GM19043 (cell line): Measurements from ENCODE around the gene PARD6B.
A peak's percentile ranks its signal among the peaks of the same experiment; 100 is the strongest.
"Not testable (repeated sequence)": the region's sequence is repeated elsewhere in the genome, so short reads cannot be mapped to it uniquely, and the experiment has no call there.

Experiments
- ATAC-seq: cut with Tn5 transposase; IDR thresholded peaks from one replicate; pipeline ENCODE4 v1.9.1; 2021; ENCODE audit warnings: low read depth; ENCODE audit not compliant: unreplicated experiment

Gene PARD6B, protein sequence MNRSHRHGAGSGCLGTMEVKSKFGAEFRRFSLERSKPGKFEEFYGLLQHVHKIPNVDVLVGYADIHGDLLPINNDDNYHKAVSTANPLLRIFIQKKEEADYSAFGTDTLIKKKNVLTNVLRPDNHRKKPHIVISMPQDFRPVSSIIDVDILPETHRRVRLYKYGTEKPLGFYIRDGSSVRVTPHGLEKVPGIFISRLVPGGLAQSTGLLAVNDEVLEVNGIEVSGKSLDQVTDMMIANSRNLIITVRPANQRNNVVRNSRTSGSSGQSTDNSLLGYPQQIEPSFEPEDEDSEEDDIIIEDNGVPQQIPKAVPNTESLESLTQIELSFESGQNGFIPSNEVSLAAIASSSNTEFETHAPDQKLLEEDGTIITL

DNA sequence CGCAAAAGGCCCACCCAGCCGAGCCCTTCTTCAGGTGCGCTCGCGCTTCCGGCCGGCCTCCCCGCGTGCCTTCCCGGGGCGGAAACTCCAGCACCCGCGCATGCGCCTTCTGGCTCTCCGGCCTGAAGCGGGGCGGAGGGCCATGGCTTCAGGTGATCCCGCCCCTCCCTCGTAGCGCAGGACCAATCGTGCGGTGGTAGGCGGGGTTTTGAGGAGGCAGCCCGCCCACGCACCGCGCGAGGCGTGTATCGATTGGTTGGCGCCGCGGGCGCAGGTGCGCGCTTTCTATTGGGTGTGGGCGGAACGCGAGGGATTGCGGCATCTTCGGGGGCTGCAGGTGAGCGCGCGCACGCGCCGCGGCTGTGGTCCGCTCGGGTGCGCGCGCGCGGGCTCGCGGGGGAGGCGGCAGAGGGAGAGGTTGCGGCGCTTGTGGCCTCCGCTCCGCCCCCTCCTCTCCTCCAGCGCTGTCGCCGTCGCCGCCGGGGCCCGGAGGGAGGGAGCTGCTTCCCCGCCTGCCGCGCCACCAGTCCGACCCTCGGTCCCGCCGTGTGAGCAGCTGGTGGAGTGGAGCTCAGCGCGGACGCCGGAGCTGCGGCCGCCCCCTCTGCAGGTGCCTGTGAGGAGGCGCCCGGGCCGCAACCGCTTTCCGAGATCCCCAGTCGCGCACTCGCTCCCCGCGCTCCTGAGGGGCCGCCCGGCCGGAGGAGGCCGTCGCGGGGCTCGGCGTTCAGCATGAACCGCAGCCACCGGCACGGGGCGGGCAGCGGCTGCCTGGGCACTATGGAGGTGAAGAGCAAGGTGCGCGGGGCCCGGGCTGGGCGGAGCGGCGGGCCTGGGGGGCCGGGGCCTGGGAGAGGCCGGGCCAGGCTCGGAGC, at the start of gene PARD6B:
PARD6B (plus strand) TSS at position 526 of the 875 bp plus-strand sequence; CDS start at position 733, 207 bp downstream.
- peak; percentile 83 for ATAC-seq

DNA sequence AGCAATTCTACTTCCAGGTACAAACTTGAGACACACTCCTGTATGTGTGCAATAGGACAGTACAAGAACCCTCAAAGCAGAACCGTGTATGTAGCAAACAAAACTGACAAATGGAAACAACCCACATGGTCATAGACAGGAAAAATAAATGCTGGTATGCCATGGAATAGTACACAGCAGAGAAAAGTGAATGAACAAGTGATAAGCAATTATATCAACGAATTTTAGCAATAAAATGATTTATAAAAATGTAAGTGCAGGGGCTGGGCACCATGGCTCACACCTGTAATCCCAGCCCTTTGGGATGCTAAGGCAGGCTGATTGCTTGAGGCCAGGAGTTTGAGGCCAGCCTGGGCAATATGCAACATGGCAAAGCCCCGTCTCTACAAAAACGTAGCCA, 49.3 kb upstream of the PARD6B start:
- ATAC-seq, result no peak

DNA sequence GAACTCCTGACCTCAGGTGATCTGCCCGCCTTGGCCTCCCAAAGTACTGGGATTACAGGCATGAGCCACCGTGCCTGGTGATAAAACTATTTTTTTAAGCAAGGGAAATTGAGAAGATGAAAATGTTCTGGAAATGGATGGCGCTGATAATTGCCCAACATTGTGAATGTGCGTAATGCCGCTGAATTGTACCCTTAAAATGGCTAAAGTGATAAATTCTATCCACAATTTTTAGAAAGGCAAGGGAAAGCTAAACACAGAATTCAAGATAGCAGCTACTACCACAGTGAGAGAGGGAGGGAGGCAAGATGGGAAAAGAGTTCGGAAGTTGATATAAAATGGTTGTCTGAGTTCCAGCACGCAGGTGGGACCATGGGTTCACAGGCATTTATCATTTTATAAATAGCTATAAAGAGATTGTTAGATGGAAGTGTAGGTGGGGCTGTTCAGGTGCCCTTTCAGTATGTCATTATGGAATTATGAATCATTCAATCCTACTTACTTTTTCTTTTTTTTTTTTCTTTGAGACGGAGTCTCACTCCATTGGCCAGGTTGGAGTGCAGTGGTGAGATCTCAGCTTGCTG, 48.3 kb upstream of the PARD6B start:
- ATAC-seq, result no peak

DNA sequence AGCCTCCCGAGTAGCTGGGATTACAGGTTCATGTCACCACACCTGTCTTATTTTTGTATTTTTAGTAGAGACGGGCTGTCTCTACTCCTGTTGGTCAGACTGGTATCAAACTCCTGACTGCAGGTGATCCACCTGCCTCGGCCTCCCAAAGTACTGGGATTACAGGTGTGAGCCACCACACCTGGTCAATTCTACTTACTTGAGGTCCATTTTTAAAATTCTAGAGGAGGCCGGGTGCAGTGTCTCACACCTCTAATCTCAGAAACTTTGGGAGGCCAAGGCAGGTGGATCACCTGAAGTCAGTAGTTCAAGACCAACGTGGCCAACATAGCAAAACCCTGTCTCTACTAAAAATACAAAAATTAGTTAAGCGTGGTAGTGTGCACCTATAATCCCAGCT, 47.8 kb upstream of the PARD6B start:
- no peak for ATAC-seq

DNA sequence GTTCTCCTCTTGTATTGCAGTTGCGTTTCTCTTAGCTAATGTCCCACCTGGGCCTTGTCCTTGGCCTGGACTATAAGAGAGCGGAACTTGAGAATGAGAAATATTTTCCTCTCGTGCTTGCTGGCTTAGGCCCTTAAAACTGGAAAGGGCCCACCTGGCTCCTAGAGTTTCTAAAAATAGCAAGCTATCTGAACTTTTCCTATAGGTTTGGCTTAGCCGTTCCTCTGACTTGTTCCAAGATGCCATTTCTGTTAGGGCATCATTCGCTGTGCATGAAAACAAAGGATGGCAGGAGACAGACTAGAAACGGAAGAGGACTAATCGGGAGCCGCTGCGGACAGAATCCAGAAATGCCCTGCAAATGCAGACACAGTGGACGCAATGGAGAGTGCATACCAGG, 44.6 kb upstream of the PARD6B start:
- ATAC-seq, result no peak

DNA sequence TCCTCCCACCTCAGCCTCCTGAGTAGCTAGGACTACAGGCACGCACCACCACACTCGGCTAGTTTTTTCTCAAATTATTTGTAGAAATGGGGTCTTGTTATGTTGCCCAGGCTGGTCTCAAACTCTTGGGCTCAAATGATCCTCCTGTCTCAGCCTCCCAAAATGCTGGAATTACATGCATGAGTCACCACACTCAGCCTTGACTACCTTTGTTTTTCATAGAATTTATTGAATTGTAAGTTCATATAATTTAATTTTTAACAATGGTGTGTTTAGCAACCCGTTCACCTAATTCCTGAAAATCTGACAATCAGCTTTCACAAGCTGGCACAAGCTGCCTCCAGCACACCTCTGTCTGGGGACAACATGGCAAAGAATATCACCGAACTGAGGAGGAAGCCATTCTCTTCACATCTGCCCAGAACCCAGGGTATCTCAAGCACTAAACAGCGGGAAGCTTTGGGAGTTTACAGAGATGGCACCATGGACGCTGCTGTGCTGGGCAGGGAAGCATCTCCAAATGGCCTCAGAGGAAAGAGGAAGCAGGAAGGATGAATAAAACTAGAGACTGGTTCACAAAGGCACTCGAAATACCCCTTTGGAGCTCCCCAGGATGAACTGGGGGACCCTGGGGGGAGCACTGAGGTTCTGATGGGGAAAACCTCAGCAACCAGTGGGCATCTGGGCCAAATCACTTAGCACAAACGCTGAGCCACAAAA, 43.0 kb upstream of the PARD6B start:
- ATAC-seq, result no peak

DNA sequence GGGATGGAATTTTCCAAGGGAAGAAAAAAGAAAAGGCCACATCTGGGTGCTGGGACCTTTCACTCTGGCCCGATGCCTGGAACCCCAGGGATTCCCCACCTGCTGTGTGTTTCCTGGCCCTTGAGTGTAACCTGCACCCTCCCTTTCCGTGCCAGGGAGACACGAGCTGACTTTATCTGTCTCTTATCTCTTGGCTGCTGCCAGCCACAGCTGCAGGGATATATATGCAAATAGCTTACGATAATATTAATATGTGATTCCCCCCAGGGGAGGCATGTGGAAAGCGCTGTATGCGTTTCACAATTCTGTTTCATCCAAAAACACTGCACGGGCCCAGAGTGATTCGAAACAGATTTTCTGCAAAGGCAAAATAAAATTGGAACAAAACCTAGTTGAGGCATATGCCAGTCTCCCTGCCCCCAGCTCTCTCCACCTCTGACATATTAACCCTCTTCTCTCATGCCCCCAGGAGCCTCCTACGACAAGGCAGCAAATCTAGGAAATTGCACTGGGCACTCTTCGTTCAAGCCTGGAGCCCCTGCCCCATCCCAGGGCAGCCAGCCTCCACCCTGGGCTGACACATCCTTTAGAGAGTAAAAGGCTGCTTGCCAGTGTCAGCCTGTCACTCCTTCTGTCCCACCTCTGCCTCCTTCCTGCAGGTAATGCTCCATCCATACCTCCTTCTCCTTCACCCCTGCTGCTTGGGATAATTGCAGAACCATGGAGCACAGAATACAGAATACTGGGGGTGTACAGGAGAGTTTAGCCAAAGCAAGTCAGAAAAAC, 41.3 kb upstream of the PARD6B start:
- no peak for ATAC-seq

DNA sequence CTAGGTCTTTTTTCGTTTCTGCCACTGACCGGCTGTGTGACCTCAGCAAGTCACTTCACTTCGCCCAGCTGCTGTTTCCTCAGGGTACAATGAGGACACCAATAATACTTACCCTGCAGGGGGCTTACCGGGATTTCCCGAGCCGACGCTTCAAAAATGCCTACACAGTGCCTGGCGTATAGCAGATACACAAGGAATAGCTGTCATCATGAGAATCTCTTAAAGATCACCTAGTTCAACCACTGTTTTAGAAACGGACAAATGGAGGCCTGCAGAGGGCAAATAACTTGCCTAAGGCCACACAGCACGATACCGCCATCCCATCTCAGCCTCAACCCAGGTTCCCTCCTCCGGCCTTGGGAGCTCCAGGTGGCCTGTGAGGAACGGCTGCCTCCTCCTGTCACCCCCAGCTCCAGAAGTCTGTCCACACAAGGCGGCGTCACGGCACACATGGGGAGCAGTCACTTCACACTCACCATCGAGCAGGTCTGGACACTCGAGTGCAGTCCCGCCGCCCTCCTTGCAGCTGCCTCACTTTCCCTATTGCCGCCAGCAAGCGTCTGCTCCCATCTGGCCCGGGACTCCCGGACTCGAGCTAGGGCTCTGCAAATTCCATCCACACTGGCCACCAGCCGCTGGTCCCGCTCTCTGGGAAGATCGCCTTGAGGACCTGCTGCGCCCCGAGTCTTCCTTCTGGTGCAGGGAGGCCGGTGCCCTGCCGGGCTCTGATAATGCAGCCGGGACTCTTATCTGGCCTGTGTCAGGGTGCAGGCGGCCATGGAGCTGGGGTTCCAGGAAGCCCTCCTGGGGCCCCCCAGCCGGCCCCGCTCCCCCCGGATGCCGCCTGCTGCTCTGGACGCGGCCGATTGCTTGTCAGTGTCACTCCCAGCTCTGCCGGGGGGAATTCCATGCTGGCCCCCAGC, 40.5 kb upstream of the PARD6B start, which contains the start of gene RIPOR3:
RIPOR3 (minus strand) TSS at position 893 of the 923 bp plus-strand sequence; CDS start at position 479, 414 bp downstream.
- ATAC-seq, result no peak

DNA sequence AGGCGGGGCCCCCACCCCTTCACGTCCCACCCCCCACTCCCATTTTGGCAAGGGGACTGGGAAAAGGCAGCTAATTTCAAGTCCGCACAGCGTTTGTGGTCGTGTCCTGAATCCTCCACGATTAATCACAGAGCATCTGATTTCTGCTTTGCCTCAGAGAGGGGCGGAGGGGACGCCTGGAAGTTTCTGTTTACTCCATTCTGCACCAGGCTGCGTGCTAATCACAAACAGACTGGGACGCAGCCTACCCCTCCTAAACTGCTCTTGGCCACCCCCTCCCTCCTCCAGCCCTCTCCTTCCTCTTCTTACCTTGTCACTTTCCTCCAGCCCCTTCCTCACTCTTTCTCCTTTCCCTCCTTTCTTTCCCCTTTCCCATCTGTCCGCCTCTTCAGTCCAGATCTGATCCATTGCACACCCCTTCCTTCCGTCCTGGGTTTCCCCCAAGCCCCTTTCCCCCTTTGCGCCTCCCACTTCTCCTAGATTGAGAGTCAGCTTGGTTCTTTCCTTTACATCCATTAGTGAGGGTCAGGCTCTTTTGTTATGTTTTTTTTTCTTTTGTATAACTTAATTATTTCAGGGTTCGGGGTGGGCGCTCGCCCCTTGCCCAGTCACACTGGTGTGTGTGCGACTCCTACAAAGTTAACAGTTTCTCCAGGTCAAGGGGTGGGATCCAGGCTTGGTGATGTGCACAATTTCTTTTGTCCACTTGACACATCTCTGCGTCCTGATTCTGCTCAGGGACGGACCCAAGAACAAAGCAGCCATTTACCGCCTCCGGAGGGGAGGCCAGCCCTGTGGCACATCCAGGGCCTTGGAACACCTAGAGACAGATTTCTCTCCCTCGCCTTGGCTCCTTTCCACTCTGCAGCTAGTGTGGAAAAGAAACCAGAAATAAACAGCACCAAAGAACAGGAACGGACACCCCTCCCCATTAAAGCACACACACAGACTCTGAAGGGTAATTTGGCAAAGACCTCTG, 39.5 kb upstream of the PARD6B start:
- no peak for ATAC-seq

DNA sequence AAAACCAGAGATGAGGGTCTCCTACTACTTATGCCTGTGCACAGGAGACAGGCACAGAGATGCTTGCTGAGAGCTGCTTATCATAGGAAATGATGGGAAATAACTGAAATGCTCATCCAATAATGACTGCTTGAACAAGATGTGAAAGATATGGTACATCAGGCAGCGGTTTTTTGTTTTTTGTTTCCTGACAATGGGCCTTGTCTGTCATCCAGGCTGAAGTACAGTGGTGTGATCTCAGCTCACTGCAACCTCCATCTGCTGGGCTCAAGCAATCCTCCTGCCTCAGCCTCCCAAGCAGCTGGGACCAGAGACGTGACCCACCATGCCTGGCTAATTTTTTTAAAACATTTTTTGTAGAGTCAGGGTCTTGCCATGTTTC, 38.8 kb upstream of the PARD6B start:
- no peak for ATAC-seq

DNA sequence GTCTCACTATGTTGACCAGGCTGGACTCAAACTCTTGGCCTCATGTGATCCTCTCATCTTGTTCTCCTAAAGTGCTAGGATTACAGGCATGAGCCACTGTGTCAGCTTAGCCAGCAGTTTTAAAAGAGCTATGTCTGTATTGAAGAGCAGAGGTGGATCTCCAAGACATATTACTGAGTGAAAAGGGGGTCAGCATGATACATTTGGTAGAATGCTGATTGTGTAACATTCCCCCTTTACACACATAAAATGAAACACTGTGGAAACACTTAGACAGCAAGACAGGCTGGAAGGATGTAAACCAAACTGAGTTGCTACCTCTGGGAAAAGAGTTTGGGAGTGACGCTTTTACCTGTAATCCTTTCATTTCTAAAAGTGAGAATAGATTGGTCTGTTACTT, 38.4 kb upstream of the PARD6B start:
- no peak for ATAC-seq

DNA sequence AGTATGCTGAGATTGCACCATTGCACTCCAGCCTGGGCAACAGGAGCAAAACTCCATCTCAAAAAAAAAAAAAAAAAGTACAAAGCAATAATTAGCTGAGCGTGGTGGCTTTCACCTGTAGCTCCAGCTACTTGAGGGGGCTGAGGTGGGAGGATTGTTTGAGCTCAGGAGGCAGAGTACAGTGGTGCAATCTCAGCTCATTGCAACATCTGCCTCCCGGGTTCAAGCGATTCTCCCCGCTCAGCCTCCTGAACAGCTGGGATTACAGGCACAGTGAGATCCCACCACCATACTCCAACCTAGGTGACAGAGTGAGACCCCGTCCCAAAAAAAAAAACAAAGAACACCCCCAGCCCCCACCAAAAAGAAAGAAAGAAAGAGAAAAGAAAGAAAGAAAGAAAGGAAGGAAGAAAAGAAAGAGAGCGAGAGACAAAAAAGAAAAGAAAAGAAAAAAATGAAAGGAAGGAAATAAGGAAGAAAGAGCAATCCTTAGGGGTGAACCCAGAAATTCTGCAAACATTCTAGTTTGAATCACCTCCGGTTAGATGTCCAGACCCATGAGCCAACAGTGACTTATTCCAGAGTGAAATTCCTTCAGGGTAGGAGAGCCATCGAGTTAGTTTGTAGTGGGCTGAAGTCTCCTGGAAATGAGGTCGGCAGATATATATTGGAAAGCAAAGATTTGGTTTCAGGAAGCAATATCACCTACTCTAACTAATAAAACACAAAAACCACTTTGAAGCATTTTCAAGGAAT, 36.8 kb upstream of the PARD6B start:
- ATAC-seq, result no peak

DNA sequence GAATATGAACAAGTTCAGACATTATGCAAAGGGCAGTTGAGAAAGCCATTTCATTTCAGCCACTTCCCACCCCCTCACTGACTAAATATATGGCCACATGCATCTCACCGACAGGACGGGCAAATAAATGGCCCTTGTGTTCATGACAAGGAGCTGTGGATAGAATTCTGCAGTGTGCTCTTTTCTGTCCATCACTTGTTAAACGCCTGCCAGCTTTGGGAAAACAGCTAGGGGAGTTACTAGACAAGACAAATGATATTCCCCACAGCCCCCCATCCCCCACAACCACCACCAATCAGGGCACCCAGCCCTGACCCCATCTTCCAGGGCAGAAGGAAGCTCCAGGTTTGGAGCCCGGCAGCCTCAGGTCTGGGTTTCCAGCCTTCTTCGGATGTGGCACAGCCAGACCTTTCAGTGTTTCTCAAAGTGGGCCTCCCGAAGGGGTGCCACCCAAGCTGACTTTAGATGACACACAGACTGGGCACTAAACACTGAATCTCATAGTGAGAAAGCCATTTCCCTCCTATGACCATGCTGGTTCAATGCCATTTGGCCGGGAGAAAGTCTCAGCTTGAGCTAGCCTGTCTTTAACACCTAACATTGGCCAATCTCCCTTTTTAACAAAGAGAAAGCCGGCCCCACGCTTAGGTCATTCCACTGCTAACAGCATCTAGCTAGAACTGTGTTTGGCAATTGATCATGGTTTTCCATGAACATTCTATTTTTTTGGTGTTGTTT, 36.1 kb upstream of the PARD6B start:
- no peak for ATAC-seq

DNA sequence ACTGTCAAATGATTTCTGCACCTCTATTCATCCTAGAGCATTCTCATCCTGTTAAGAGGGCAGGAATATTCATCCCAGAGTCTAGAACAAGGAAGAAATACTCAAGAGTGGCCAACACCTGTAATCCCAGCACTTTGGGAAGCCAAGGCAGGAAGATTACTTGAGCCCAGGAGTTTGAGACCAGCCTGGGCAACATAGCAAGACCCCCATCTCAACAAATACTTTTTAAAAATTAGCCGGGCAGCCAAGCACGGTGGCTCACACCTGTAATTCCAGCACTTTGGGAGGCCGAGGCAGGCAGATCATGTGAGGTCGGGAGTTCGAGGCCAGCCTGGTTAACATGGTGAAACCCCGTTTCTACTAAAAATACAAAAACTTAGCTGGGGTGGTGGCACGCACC, 33.1 kb upstream of the PARD6B start:
- ATAC-seq, result not testable (repeated sequence)

DNA sequence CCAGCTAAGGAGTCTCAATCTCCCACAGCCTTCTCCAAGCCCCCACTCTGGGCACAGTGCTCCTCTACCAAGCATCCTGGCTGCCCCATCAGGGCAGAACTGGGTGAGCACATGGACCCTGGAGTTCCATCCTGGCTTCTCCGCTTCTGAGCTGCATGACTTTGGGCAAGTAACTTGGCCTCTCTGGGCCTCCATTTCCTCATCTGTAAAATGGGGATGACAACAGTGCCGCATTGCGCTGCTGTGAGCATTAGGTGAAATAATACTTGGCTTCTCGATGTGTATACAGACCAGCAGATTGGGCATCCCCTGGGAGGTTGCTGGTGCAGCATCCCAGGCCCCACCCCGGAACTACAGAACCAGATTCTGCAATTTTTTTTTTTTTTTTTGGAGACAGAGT, 31.7 kb upstream of the PARD6B start:
- ATAC-seq, result no peak
